Activated T-cell treated with anti-CD3 and anti-CD28 coated beads for 48 hours (primary cell): ENCODE measurements around the gene FAM221B.

ENCODE experiments used
- DNase-seq: peaks from one replicate; pipeline ENCODE4 v3.0.0-alpha.2; 2020; ENCODE audit warnings: low read depth

The FAM221B gene

DNA sequence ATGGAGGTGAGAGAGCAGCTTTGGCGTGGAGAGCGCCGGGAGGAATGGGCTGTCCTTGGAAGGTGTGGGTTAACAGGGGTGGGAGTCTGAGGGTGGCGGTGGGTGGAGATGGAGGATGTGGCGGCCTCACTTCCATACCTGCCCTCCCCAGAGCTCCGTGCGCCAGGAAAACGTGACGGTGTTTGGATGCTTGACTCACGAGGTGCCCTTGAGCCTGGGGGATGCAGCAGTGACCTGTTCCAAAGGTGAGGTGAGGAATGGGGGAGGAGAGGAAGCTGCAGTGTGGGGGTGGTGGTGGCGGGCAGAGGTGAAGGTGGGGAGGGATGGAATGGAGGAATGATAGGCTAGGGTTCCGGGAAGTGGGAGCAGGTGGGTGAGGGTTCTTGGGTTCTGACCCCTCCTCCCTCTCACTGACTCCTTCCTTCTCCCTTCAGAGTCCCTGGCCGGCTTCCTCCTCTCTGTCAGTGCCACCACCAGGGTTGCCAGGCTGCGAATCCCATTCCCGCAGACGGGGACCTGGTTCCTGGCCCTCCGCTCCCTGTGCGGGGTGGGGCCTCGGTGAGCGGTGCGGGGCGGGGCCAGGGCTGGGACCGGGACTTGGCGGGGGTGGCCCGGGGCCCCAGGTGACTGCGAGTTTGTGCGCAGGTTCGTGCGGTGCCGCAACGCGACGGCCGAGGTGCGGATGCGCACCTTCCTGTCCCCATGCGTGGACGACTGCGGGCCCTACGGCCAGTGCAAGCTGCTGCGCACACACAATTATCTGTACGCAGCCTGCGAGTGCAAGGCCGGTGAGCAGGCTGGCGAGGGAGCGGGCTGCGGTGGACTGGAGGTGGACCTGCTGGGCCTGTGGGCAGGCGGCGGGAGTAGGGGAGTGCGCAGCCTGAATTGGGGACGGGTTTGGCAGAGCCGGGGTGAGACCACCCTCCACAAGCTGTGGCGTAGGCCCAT, 17.6 kb upstream of the FAM221B start:
- DNase-seq: no peak

DNA sequence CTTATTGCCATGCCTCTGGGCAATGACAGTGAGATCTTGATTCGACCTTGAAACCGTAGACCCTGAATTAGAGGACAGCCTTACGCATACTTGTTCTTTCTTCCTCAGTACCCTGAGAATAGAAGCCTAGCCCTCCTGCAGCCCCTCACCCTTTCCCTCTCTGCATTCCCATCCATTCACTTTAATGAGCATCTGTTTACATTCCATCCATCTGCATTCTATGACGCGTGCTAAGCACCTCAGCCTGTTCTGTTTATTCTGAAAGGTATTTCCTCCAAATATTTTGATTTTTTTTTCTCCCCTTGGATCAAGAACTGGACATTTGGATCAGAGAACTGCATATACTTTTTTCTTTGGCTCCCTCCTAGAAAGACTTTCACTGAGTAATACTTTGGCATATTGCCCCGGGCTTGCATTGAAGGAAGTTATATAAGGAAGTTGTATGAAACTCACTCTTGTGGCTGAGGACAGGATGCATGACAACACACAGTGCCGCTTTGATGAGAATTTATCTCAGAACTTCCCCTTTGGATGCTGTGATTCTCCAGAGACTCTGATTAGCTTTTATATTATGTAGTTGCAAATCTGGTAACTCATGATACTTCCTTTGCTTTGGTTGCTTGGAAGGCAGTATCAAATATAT, 16.2 kb upstream of the FAM221B start:
- DNase-seq: no peak

DNA sequence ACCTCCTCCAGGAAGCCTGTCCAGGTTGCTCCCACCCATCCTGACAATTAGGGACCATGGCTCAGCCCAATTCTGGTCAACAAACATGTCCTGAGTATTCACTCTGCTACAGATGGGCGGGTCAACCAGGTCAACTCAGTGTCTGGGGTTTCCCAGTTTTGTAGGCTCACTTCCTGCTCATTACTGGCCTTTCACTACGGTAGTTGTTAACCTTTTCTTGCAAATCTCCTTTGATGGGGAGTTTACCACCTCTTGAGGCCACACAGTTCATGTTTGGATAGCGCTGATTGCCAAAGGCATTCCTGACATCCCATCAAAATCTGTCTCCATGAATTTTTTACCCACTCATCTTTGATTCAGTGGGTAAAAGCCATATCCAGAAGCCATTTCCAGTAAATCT, 14.3 kb upstream of the FAM221B start:
- DNase-seq: no peak

DNA sequence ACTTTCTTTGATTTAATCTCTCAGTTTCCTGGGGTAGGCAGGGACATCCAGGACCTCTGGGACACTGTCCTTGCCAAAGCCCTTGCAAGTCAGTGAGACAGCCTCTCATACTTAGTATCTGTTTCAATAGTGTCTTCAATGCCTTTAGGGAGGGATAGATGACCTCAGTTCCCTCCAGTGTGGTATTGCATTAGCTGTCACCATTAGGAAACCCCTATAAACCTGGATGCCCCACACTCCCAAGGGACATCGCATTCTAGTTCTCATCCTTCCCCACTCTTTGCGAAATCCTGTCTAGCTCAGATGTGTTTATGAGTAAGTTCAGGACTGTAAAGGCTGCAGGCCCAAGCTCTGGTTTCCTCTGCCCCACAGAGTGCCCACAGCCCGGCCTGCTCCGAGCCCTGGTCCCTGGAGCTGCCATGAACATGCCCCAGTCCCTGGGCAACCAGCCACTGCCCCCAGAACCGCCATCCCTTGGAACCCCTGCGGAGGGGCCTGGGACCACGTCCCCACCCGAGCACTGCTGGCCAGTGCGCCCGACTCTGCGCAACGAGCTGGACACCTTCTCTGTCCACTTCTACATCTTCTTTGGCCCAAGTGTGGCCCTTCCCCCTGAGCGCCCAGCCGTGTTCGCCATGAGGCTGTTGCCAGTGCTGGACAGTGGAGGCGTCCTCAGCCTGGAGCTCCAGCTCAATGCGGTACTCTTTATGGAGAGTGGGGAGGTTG, 13.7 kb upstream of the FAM221B start:
- no peak for DNase-seq

DNA sequence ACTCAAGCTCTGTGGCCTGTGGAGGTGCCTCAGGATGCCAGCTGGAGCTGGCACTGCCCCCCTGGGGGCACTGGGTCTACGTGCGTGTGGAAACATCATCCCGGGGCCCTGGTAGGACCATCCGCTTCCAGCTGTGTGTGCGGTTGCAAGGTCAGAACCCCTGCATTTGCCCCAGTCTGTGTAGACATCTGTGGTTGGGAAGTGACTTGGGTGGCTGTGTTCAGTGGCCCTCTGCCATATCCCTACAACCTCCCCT, 13.0 kb upstream of the FAM221B start:
- DNase-seq: no peak

DNA sequence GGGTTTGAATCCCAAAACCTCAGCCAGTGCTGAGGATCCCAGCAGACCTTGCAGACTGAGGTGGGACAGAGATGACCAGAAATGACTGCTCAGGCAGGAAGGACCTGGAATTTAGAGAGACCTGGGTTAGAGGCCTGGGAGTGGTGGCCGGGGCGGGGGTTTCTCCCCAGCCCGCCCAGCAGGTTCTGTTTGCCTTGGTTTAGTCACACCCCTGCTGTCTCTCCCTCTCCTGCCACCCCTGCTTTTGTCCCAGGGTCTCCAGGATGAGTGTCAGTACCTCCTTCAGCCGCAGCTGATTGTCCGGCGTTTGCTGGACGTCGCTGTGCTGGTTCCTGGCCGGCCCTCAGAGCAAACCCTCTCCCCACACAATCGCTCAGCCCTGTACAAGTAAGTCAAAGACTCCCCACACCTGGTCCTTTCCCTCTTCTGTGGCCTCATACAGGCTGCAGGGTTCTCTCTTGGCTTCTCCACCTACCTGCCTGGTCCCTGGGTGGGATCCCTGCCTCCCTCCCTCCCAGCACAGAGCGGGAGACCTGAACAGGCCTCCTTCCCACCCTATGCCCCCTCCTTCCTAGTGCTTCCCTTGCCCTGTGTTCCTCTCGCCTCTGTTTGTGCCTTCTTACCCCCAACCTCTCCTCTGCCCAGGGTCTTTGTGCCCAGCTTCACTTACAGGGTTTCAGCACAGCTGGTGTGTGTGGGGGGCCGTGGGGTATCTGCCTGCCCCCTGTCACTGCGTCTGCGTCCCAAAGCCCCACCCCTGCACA, 12.5 kb upstream of the FAM221B start:
- DNase-seq: no peak

DNA sequence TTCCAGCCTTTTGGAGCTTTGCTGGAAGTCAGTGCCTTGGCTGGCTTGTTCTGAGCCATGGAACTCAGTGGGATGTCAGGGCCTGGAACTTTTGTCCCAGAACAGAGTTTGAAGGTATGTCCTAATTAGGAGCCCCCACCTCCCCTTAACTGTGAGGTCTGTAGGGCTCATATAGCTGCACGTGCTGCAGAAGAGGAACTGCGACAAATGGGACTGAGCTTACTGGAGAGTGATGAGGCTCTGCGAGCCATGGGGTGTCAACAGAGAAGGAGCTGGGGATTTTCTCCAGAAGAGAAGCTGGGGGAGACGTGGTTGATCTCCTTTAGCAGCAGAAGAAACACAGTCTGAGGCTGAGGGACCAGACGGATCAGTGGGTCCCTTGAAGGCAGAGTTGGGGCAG, 11.4 kb upstream of the FAM221B start:
- DNase-seq: no peak

DNA sequence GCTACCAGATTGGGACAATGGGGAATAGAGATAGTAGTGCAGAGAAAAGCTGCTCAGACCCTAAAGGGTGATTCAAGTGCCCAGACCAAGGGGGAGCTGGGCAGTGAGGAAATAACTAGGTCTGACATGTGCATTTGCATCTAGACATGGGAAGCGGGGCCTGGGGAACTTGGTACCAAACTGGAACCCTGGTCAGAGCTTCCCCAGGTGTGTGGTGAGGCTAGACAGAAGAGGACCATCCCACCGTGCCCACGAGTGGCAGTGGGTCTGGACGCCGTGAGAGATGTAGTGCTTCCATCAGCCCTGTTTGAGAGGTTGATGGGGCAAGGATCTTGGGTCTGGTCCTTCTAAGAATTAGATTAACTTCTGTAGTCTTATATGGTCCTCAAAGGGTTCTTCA, 8.1 kb upstream of the FAM221B start:
- DNase-seq: no peak

DNA sequence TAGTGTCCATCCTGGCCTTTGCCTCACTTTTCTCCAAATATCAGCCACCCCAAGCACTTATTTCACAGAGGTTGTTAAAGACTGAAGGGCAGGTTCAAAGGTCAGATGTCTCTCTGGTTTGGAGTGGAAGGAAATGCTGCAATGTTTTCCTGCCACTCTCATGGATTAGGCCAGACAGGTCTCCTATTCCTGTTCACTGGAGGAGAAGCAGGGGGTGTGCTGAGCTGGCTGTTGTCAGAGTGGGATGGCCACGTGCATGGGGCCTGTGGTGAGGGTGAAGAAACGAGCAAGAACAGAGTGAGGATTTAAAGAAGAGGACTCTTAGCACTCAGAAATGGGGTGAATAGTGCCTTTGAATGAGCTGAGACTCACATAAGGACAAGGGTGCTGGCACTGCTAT, 7.2 kb upstream of the FAM221B start:
- DNase-seq: no peak

DNA sequence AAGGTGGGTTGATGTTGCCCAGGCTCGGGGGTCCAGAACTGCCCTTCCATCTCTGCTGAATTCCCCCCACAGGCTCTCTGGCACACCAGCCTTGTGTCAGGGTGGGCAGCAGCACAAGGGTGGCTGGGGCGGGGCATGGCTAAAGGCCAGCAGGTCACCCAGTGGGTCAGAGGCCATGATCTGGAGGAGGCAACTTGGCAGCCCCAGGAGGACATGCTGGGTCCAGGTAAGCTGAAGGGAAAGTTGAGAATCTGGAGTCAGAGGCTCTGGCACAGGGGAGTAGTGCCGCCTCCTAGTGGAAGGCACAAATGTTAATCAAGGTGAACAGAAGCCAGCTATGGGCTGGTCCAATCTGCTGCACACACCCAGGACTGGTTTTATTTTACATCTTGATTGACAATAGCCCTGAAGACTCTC, 6.7 kb upstream of the FAM221B start:
- DNase-seq: no peak

DNA sequence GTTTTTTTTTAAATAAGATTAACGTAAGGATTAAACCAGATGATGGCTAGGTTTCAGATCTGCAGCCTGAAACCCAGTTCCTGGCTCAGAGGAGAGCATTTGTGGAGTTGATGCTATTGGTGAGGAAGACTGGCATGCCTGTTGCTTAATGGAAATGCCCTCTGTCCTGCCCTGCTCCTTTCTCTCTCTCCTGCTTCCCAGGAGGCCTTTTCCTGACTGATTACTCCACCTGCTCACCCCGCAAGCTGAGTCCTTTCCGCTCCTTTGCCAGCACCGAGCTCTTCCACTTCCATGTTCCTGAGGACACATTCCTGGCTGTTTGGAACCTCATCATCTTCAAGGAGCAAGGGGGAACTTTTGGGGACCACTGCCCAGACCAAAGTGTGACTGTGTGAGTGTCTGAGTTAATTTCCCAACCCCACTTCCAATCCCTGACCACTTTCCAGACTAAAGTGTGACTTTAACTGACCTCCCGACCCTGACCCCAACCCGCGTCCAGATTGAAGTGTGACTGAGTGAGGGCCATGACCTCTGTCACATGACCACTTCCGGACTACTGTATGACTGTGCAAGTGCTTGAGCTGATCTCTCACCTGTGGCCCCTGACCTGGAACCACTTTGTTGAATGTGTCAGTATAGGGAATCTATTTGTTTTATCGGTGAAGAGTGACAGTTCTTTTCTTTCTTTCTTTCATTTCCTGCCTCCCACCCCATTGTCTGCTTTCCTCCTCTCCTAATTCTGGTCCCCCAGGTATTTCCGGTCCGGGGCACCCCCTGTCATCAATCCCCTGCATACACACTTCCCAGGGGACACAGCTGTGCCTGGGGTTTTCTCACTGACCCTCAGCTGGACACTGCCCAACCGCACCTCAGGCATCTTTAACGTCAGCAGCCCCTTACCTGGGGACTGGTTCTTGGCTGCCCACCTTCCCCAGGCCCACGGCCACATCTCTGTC, 6.0 kb upstream of the FAM221B start:
- DNase-seq: no peak

DNA sequence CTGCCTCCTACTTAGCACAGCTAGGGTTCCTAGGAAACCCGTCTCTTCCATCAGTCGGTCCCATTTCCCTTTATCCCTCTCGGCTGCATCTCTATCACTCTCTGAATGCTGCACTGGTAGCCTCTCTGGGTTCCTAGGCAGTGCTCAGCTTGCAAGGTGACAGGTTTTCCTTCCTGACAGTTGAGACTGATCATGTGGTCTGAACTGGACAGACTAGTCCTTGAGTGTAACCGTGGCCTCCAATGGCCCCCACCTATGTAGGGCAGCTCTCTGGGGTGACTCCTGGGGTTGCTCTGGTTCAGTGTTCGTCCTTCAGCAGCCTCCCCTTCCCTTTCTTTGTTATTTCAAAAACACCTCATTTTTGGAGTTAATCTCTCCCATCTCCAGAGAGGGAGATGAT, 4.3 kb upstream of the FAM221B start:
- DNase-seq: no peak

DNA sequence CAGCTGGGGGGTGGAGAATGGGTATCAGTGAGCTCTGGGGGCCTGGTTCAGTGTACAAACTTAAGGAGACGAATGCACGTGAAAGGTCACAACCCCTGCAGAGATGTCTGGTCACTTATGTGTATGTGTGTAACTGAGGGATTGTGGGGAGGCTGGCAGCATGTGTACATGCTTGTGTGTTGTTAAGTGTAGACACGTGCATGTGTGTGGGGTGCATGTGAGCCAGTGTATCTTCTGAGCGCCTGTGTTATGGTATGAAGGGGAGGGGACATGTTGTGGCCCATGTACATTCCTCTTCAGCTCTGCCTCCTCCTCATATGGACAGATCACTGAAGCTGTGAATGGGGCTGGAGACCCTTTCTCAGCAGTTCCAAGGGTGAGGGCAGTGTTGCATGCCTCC, 2.5 kb upstream of the FAM221B start:
- DNase-seq: no peak

DNA sequence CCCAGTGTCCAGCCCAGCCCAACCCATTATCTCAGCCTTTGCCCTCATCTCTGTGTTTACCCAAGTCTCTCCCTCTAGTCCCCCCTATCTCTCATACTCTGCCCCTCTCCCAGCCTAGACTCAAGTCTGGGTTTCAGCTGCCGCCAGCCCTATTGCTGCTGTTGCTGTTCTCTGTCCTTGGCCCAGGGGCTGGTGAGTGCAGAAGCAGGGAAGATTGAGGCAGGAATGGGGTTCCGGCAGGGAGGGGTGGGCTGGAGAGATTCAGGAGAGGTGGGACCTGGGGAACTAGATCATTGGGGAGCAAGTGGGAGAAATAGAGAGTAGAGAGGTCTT, 1.2 kb upstream of the FAM221B start:
- no peak for DNase-seq

DNA sequence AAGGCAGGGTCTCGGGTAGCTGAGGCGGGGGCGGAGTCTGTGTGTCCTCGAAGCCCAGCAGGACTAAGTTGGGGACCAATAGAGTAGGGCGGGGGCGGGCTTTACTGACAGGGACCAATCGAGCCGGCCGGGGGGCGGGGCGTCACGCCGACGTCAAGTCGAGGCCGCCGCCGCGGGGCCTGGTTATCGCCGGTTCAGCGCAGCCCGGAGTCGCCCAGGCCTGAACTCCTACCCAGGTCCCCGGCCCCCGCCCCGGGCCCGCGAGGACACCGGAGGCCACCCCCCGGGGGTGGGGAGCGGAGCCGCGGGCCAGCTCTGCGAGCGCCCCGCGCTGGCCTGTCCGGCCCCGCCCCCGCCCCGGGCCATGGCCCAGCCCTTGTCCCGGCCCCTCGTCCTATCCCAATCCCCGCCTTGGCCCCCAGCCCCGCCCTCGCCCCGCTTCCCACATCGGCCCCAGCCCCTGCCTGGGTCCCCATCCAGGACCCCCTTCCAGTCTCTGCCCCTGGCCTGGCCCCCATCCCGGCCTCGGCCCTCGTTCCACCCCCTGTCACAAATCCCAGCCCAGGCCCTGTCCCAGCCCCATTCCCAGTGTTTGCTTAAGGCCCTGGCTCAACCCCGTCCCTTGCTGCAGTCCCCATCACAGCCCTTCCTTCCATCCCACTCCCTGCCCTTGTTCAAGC, 692 bp upstream of the FAM221B start, which contains the start of gene TMEM8B:
TSS of gene TMEM8B (plus strand) at position 145 of the 680 bp plus-strand sequence. CDS start at position 365, 220 bp downstream.
- peak; percentile 91 for DNase-seq

DNA sequence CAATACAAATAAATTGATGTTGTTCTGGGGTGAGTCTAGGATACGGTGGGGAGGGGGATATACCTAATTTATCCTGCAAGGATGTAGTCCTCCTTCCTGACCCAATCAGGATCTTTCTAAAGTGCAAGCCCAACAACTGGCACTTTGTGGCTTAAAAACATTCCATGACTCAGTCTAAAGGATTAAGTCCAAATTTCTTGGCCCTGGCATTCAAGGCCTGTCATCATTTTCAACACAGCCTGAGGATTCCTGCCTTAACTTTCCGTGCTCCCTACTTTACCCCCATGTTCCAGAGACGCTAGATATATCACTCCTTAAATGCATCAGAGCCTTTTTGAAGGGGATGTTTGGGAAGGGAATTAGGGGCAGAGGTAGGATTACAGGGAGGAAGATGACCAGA, 1.0 kb downstream of the FAM221B start:
- no peak for DNase-seq

DNA sequence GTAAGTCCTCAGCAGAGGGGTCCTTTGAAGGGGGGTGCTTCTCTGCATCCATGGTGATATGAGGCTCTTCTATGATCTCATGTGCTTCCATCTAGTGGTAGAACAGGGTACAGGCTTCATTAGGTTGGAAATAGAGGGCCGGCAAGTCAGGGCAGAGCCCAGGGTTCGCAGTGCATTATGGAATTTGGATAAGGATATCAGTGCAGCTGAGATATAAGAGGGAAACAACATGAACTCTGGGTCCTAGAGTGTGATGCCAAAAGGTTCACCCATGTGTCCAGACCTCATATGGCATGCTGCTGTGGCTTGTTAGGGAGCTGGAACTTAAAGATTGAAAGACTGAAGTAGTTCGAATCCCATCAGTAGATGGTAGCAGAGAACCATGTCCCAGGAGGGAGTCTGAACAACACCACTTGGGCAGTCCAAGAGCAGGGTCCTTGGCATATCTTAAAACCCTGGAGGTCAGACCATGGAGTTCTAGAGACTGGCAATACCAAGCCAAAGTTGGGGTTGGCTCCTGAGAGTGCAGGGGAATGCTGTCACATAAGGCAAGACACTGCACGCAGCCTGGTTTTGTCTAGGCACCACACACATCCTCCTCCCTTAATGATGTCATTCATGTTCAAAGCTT, 2.3 kb downstream of the FAM221B start:
- no peak for DNase-seq

DNA sequence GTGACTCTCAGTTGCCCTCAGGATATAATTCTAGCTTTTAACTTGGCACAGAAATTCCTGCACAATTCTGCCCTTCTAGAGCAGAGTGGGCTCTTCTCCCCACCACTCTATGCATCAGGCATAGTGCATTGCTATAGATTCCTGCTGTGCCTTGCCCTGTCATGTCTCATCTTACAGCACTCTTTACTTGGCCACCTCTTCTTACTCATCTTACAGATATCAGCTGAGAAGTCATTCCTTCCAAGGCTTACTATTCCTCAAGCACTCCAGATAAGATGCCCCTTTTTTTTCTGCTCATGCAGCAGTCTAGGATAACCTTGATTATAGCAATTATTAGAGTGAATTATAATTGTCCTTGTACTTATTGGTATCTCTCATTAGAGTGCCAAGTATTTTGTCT, 5.6 kb downstream of the FAM221B start:
- DNase-seq: no peak

DNA sequence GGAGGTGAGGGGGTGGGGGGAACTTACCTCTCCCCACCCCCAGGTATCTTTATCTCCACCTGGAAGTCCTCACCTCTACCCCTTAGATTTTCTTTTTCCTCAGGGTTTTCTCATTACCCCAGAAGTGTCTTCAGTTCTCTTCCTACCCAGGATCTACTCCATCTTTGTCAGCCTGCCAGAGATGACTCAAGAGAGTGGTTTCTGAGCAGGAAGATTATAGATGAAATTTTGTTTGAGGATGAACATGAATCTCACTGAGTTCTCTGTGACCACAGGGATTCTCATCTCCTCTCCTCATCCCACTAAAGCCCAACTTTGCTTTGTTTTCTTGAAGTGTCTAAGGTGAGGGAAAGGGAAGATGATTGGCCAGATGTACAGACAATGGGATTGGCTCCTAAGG, 8.5 kb downstream of the FAM221B start:
- DNase-seq: no peak

DNA sequence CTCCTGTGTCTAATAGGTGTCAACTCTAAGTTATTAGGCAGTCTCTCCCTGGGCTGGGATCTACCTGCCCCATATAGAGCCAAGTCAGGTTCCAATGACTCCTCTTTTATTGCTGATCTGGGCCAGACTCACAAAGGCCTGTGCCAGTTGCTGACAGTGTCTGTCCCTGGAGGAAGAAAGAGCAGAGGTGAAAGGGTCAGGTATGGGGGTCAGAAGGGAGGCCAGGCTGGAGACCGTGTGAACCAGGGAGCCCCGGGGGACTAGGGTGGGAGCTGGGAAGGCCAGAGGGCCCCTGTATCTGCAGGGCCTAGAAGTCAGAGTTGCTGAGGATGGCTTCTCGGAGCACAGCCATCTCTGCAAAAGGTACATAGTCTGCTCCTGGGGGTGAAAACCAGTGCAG, 10.2 kb downstream of the FAM221B start:
- DNase-seq: no peak
